T-helper 2 cell treated with Interferon-gamma antibody and Interleukin-4, amounts not matched to agents 5 μg/mL and 100 μg/mL, for 36 hours (primary cell): ENCODE results near the gene NFKBIE.
"Not testable (repeated sequence)": the region's sequence is repeated elsewhere in the genome, so short reads cannot be mapped to it uniquely, and the experiment has no call there.

Source experiments
- DNase-seq: peaks from one replicate; pipeline ENCODE4 v3.0.0; 2021; ENCODE audit warnings: low spot score
- H3K27ac Mint-ChIP-seq: one replicate; pipeline ENCODE4 v1.8.0; 2021; ENCODE audit warnings: mild to moderate bottlenecking, mixed read lengths
- H3K27me3 Mint-ChIP-seq: one replicate; pipeline ENCODE4 v1.8.0; 2021; ENCODE audit warnings: low read depth, mixed read lengths
- H3K36me3 Mint-ChIP-seq: one replicate; pipeline ENCODE4 v1.8.0; 2021; ENCODE audit warnings: low read depth, mixed read lengths
- H3K4me1 Mint-ChIP-seq: one replicate; pipeline ENCODE4 v1.8.0; 2021; ENCODE audit warnings: low read depth, mixed read lengths
- H3K4me3 Mint-ChIP-seq: one replicate; pipeline ENCODE4 v1.8.0; 2022; ENCODE audit warnings: mild to moderate bottlenecking, moderate library complexity, mixed read lengths
- H3K9me3 Mint-ChIP-seq: one replicate; pipeline ENCODE4 v1.8.0; 2021; ENCODE audit warnings: mixed read lengths

Gene NFKBIE, protein sequence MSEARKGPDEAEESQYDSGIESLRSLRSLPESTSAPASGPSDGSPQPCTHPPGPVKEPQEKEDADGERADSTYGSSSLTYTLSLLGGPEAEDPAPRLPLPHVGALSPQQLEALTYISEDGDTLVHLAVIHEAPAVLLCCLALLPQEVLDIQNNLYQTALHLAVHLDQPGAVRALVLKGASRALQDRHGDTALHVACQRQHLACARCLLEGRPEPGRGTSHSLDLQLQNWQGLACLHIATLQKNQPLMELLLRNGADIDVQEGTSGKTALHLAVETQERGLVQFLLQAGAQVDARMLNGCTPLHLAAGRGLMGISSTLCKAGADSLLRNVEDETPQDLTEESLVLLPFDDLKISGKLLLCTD

DNA sequence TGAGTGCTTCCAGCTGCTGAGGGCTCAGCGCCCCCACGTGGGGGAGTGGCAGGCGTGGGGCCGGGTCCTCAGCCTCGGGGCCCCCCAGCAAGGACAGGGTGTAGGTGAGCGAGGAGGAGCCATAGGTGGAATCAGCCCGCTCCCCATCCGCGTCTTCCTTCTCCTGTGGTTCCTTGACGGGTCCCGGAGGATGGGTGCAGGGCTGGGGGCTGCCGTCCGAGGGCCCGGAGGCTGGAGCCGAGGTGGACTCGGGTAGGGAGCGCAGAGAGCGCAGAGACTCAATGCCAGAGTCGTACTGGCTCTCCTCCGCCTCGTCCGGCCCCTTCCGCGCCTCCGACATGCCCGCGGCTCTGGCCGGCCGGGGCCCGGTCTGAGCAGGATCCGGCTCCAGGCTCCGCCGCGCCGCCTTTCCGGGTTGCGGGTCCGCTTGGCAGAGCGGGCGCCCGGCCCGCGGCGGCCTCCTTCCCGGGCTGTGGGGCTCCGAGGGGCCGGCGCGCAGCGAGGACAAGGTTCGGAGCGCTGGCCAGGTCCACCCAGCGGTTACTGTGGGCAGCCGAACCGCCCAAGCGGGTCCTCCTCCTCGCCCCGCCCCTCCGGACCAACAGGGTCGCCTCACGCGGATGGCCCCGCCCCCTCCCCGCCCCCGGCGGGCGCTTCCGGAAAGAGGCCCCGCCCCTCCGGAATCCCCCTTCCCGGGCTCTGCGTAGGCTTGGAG lies at the start of gene NFKBIE:
Gene NFKBIE, minus strand, starts transcription at position 545 of the 715 bp plus-strand sequence. Its CDS starts 205 bp downstream, at position 340.
- Mint-ChIP-seq H3K4me3 (peak within 1 kb of the TSS; percentile 97), H3K27me3 (peaks cover 18% of the 10 kb centered on the region), H3K9me3 (no peaks in the 10 kb centered on the region), H3K4me1 (peaks cover 42% of the 10 kb centered on the region), H3K36me3 (peaks cover 21% of the 10 kb centered on the region), H3K27ac (peak within 1 kb of the TSS; percentile 93)
- peak; percentile 95 for DNase-seq

DNA sequence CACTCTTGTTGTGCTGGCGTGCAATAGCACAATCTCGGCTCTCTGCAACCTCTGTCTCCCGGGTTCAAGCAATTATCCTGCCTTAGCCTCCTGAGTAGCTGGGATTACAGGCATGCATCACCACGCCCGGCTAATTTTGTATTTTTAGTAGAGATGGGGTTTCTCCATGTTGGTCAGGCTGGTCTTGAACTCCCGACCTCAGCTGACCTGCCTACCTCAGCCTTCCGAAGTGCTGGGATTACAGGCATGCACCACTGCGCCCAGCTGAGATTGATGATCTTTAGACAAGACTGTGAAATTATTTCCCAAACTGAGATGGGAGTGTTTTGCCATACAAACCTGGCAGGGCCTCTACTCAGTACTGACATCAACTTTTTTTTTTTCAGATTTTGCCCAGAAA lies 49.3 kb upstream of the NFKBIE start:
- H3K27ac Mint-ChIP-seq, H3K9me3 Mint-ChIP-seq, H3K4me3 Mint-ChIP-seq, DNase-seq, H3K4me1 Mint-ChIP-seq: not testable (repeated sequence)
- Mint-ChIP-seq H3K36me3 (peaks cover 11% of the 10 kb centered on the region), H3K27me3 (peaks cover 19% of the 10 kb centered on the region)

DNA sequence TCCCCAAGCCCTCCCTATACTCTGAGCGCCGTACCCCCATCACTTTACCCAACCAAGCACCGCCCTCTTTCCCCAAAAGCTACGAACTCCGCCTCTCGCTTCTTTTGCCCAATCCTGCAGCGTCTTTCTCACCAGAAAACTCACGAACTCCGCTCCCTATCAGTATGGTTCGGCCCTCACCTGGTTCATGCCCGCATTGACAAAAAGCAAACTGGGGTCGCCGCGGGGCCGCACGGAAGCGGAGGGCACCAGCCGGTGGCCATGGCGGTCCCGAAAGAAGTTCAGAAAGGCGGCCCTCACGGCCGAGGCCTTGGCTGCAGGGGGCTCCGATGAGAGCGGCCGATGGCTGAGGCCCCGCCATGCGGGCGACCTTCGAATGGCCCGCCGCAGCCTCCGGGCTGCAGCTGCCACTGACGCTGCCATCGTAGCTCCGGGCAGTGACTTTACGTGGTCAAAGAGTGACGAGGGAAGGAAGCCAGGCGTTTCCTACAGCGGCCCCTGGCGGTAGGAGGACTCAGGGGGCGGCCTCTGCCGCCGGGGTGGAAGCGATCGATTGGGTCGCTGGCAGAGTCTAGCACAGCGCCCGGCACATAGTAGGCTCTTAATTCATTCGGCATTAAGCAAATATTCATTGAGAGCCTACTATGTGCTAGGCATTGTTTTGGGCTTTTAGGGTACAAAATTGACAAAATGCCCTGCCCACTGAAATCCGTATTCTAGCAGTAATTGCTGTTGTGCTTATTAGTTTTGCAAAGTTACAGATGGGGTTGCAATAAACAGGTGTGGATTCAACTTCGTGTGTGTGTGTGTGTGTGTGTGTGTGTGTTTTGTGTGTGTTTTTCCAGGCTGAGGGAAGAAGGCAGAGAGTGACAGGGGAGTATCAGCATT lies 47.8 kb upstream of the NFKBIE start, which contains the start of gene AARS2:
Gene AARS2, minus strand, starts transcription at position 447 of the 888 bp plus-strand sequence. Its CDS starts 24 bp downstream, at position 423.
- peak; percentile 91 for DNase-seq
- H3K27me3 Mint-ChIP-seq = peaks cover 7% of the 10 kb centered on the region
- peak within 1 kb of the TSS; percentile 95 for H3K4me3 Mint-ChIP-seq
- H3K4me1 Mint-ChIP-seq = peaks cover 10% of the 10 kb centered on the region
- no peaks in the 10 kb centered on the region for H3K9me3 Mint-ChIP-seq
- H3K27ac Mint-ChIP-seq = peak within 1 kb of the TSS; percentile 88
- H3K36me3 Mint-ChIP-seq = peaks cover 19% of the 10 kb centered on the region

DNA sequence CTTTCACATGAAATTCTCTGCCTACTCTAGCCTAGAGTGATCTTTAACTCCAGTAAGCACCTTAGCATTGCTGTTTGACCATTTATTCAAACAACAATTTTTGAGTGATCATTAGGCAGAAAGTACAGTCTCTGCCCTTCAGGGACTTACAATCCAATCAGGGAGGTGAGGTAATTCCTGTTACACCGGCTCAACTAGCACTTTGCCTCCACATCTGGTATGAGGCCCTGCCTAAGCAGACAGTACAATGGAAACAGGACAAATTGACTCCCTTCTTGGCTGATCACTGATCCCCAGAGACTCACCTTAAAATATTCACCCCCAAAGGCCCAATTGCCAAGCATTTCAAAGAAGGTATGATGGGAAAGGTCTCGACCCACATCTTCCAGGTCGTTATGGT lies 46.4 kb upstream of the NFKBIE start:
- Mint-ChIP-seq H3K27ac (peak overlapping the region; percentile 88), H3K4me1 (peaks cover 10% of the 10 kb centered on the region), H3K36me3 (peaks cover 22% of the 10 kb centered on the region), H3K27me3 (peaks cover 2% of the 10 kb centered on the region), H3K4me3 (peak overlapping the region; percentile 95), H3K9me3 (no peaks in the 10 kb centered on the region)
- no peak for DNase-seq

DNA sequence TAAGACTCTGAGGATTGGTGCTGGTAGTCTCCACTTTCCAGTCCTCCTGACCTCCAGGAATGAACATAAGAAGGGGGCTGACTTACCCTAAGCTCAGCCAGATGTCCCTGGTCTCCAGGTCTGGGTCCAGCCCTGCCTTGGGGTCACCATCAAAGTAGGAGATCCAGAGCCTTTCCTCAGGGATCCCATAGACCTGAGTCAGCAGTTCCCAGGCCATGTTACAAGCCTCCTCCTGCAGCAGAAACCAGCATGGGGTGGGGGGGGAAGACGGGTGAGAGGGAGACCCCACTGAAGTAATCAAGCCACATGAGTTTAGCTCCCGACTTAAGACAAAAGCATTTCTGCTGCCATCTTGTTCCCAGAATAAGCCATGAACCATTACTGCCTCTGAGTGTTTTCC lies 46.0 kb upstream of the NFKBIE start:
- Mint-ChIP-seq H3K27me3 (peaks cover 1% of the 10 kb centered on the region), H3K9me3 (no peaks in the 10 kb centered on the region), H3K27ac (no peak overlapping the region), H3K4me3 (peak overlapping the region; percentile 95), H3K4me1 (peaks cover 10% of the 10 kb centered on the region), H3K36me3 (peaks cover 22% of the 10 kb centered on the region)
- DNase-seq = no peak

DNA sequence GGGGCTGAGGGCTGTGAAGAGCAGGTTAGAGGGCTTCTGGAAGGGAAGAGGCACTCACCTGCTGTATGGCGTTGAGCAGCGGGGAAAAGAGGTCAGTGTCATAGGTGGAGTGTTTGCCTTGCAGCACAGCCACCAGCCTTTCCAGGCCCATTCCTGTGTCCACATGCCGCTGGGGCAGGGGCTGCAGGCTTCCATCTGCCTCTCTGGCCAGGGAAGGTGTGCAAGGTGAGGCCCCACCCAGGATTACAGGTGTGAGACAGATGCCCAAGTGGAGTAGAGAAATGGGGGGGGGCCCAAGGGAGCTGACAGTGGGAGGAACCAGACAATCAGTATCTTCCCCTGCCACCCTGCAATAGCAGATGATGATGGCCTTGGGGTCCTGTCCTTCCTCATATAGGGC lies 44.9 kb upstream of the NFKBIE start:
- Mint-ChIP-seq H3K36me3 (peaks cover 30% of the 10 kb centered on the region), H3K4me3 (no peak overlapping the region), H3K9me3 (no peaks in the 10 kb centered on the region)

DNA sequence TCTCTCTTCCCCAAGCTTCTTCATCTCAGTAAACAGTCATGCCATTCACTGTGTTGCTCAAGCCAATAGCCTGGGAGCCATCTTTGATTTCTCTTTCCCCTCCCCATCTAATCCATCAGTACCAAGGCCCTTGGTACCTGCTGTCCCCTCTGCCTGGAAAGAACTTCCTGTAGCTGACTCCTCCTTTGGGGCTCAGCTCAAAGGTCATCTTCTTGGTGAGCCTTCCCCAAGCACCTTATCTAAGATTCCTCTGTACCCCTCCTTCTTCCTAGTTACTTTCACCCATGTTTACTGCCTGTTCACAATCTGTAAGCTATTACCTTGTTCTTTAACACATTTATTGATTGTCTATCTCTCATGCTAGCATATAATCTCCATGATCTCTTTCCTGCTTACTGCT lies 44.3 kb upstream of the NFKBIE start:
- DNase-seq = no peak
- no peaks in the 10 kb centered on the region for H3K27me3 Mint-ChIP-seq
- H3K36me3 Mint-ChIP-seq = peaks cover 31% of the 10 kb centered on the region
- no peak overlapping the region for H3K4me3 Mint-ChIP-seq
- H3K9me3 Mint-ChIP-seq = no peaks in the 10 kb centered on the region
- H3K27ac Mint-ChIP-seq = no peak overlapping the region
- peaks cover 14% of the 10 kb centered on the region for H3K4me1 Mint-ChIP-seq

More for the DNA sequence above, 44.9 kb upstream of the NFKBIE start:
- no peaks in the 10 kb centered on the region for H3K27me3 Mint-ChIP-seq
- peaks cover 14% of the 10 kb centered on the region for H3K4me1 Mint-ChIP-seq
- no peak for DNase-seq
- no peak overlapping the region for H3K27ac Mint-ChIP-seq

DNA sequence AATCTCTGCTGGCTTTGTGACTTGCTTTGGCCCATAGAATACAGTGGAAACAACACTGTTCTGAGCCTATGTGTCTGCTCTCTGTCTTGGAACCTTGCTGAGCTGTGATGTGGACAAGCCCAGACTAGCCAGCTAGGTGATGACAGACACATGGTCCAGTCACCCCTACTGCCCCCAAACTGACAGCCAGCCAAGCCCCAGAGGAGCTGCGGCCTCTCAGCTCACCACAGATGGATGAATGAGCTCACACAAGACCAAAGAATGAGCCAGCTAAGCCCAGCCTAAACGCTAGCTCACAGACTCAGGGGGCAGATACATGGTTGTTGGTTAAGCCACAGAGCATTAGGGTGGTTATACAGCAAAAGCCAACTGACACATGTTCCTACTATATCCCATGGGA lies 43.7 kb upstream of the NFKBIE start:
- Mint-ChIP-seq H3K4me1 (peaks cover 14% of the 10 kb centered on the region), H3K27ac (no peak overlapping the region), H3K9me3 (no peaks in the 10 kb centered on the region), H3K27me3 (no peaks in the 10 kb centered on the region), H3K4me3 (no peak overlapping the region), H3K36me3 (peaks cover 31% of the 10 kb centered on the region)
- no peak for DNase-seq

DNA sequence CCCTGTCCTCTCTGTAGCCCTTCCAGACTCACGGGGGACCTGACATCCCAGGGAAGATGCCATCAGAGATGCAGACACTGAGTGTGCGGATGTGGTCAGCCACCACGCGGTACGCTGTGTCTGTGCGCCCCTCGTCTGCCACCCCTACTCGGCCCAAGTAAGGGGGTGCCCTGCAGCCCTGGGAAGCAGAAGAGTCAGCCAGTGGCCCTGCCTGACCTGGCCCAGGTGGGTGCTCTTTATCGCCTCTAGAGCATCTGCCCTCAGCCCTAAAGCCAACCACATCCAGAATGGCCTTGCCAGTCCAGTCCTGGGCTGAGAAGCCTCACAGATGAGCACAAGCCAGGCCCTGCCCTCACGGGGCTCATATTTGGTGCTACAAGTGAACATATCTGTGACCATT lies 41.9 kb upstream of the NFKBIE start:
- no peak overlapping the region for H3K27ac Mint-ChIP-seq
- no peak overlapping the region for H3K4me3 Mint-ChIP-seq
- DNase-seq = no peak
- peaks cover 12% of the 10 kb centered on the region for H3K4me1 Mint-ChIP-seq
- no peaks in the 10 kb centered on the region for H3K27me3 Mint-ChIP-seq
- H3K9me3 Mint-ChIP-seq = no peaks in the 10 kb centered on the region
- H3K36me3 Mint-ChIP-seq = peaks cover 41% of the 10 kb centered on the region

DNA sequence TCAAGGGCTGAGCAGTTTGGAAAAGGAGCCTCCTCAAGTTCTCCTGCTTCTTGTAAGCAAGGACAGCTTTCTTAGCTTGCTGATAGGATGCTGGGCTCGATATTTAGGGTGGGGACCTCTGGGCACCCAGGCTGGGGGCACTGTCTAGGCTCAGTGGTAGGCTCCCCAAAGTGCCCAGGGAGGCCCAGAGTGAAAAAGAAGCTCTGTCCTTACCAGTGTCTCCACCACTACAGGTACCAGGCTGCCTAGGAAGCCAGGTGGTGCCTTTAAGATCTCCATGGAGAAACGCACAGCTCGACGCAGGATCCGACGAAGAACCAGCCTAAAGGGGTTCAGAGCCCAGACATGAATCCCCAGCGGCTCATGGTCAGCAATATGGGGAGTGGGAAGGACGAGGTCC lies 41.4 kb upstream of the NFKBIE start:
- Mint-ChIP-seq H3K9me3 (no peaks in the 10 kb centered on the region), H3K27ac (no peak overlapping the region), H3K27me3 (no peaks in the 10 kb centered on the region), H3K4me1 (peaks cover 7% of the 10 kb centered on the region), H3K36me3 (peaks cover 45% of the 10 kb centered on the region), H3K4me3 (no peak overlapping the region)
- no peak for DNase-seq

DNA sequence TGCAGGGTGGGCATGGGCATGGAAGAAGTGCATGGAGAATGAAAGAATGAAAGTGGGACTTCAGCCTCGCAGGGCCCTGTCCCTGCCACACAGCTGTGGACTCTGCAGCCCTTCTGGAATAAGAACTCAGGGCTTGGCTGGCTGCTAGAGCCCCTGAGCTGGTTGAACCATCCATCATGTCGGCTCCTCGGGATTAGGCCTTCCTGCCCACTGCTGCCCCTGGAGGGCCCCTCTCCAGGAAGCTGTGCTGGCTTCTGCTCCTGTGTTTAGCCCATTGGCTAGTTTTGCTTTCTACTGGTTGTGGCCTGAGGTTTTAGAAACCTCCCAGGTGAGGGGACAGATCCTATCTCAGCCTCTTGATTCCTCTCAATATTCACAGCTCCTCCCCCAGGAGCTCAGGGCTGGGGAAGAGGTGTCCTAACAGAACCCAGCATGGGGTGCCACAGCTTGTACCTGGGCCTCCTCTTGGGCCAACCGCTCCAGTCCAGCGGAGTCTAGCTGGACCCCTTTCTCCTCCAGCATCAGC lies 39.9 kb upstream of the NFKBIE start:
- no peak overlapping the region for H3K4me3 Mint-ChIP-seq
- H3K9me3 Mint-ChIP-seq = no peaks in the 10 kb centered on the region
- H3K36me3 Mint-ChIP-seq = peaks cover 50% of the 10 kb centered on the region
- H3K27ac Mint-ChIP-seq = no peak overlapping the region
- DNase-seq = no peak
- H3K4me1 Mint-ChIP-seq = peaks cover 5% of the 10 kb centered on the region
- H3K27me3 Mint-ChIP-seq = no peaks in the 10 kb centered on the region

DNA sequence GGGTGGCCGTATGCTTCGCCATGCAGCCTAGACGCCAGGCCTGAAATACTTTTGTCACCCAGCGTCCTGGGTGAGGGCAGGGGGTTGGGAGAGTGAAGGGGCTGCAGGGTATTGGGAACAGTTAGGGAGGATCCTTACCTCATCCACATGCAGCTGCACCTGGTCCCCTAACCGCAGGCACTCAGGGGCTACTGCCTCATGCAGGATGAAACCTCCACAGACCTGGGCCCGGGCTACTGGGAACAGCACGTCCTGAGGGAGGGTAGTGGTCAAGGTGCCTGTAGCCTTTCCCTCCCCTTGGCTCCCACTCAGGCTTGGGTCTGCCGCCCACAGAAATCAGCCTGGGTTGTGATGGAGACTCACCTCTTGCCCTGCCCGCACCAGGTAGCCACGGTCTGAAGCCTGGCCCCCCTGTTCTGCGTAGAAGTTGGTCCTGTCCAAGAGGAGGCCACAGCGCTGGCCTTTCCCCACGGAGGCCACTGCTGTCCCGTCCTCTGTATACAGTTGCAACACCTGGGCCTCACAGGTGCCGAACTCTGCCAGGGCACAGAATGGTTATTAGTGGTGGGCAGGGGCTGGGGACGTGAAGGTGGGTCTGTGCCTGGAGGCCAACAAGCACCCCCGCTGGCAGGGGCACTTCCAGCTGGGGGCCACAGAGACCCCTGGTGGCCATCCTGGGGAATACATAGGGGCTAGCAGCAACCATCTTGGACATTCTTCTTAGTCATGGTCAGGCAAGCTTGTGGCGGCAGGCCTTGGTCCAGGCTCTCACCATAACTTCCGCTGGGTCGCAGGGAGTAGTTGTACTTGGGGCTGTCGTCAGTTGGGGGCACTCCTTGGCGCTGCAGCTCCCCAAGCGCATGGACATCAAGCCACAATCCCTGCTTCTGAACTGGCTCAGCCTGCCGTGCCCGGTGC lies 39.2 kb upstream of the NFKBIE start:
- no peaks in the 10 kb centered on the region for H3K9me3 Mint-ChIP-seq
- H3K27ac Mint-ChIP-seq = no peak overlapping the region
- H3K4me3 Mint-ChIP-seq = no peak overlapping the region
- peak; percentile 8 for DNase-seq
- peaks cover 48% of the 10 kb centered on the region for H3K36me3 Mint-ChIP-seq
- no peaks in the 10 kb centered on the region for H3K27me3 Mint-ChIP-seq
- H3K4me1 Mint-ChIP-seq = peaks cover 5% of the 10 kb centered on the region

DNA sequence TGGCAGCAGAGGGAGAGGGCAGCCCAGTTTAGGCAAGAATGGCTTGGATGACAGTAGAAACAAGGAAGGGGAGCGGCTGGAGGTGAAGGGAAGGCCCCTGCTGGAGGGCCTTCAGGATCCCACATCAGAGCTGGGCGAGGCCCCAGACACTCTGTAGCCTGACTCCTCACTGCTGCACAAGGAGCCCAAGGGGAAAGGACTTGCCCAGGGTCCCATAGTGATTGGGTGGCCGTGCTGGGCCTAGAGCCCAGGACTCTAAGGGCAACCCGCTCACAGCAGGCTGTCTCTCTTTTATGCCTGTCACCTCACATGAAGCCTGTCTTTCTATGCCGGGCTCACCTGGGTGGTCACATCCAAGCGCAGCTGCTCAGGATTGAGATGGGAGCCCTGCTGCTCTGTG lies 38.5 kb upstream of the NFKBIE start:
- no peaks in the 10 kb centered on the region for H3K9me3 Mint-ChIP-seq
- no peak overlapping the region for H3K4me3 Mint-ChIP-seq
- no peak overlapping the region for H3K27ac Mint-ChIP-seq
- peaks cover 6% of the 10 kb centered on the region for H3K4me1 Mint-ChIP-seq
- H3K36me3 Mint-ChIP-seq = peaks cover 49% of the 10 kb centered on the region
- no peak for DNase-seq
- peaks cover 3% of the 10 kb centered on the region for H3K27me3 Mint-ChIP-seq
